LHCN-M2 (cell line): Measurements from ENCODE around the gene DPH2. TPM values are rescaled to one million over a fixed set of nuclear protein-coding genes. Genes with fewer than 3 reads are reported as not detected.

ENCODE experiments used
- DNase-seq: peaks from one replicate; pipeline ENCODE4 v3.0.0-alpha.2; 2012; ENCODE audit warnings: low read depth
- total RNA-seq: library from RNA; depleted of rRNA; stranded (reverse); fragments of >200 nt; gene quantifications from 2 replicates; pipeline ENCODE4 v1.2.3, GENCODE V29; 2014

Gene DPH2
- total RNA-seq, 1 experiment from 2014 or later, result 36.2 TPM

- no peak for DNase-seq
Measured at GRCh38 chr1:43982241-43982640, 12.4 kb downstream of the DPH2 start.

DNA sequence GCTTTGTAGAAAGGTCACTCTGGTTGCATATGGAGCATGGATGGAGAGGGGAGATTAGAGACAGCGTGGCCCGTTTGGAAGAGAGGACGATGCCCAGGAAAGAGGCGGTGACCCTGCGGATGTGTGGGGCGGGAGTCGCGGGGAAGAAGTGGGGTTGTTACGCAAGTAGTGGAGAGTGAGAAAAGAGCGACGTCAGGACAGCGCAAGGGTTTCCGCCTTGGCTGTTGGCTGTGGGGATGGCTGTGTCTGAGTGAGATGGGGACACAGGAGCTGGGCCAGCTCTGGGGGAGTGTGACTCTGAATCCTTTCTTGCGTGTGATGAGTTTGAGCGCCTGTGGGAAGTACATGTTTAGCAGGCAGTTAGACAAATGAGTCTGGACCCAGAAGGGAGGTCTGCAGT, 13.0 kb downstream of the DPH2 start:
- no peak for DNase-seq

- no peak for DNase-seq
Measured at GRCh38 chr1:43983253-43983899, 13.6 kb downstream of the DPH2 start.

DNA sequence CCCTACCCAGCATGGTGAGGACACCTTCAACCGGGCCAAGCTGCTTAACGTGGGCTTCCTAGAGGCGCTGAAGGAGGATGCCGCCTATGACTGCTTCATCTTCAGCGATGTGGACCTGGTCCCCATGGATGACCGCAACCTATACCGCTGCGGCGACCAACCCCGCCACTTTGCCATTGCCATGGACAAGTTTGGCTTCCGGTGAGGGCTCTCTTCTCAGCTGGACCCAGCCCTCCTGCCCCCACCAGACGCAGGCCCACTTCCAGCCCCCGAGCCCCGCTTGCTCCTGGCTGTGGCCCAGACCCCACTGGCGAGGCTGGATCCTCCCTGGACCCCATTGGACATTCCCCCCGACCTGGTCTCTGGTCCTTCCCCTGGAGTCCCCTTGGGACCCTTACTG, 15.0 kb downstream of the DPH2 start:
- DNase-seq, result no peak

DNA sequence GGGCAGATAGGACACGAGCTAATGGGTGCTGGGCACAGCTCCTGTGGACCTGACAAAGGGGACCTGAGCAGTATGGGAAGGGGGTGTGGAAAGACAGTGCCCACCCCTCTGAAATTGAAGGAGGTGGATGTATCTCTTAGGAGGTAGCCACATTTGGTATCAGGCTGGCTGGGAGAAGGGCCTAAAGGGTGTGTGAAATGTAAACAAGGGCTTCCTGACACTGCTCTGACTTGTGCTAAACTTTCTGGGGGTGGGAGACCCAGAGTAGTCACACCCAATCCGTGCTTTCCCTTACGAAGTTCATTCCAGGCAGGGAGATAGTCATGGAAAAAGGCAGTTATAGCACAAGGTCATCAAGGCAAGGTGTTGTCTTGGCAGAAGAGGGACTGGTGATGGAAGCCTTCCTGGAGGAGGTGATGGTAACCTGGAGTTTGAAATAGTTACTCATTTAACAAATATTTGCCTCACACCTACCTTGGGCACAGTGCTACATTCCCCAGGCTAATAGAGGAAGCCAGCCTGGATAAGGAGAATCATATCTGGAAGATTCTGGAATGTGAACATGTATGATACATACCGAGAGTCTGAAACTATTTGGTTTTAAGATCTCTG, 16.3 kb downstream of the DPH2 start:
- no peak for DNase-seq

GRCh38 chr1:43986712-43987111, 16.9 kb downstream of the DPH2 start:
- no peak for DNase-seq

- no peak for DNase-seq
Measured at GRCh38 chr1:43987159-43987902, 17.5 kb downstream of the DPH2 start.

GRCh38 chr1:43990271-43991199, 20.7 kb downstream of the DPH2 start:
- DNase-seq, result no peak

- DNase-seq, result no peak
Measured at GRCh38 chr1:43991200-43991475, 21.3 kb downstream of the DPH2 start.

GRCh38 chr1:43991476-43992231, 21.8 kb downstream of the DPH2 start, which contains the start of gene CCDC24:
TSS of gene CCDC24 (plus strand) at chr1:43991599. CDS start at chr1:43991879, 280 bp downstream.
- peak; percentile 85 for DNase-seq

GRCh38 chr1:43992232-43992995, 22.6 kb downstream of the DPH2 start:
- no peak for DNase-seq

DNA sequence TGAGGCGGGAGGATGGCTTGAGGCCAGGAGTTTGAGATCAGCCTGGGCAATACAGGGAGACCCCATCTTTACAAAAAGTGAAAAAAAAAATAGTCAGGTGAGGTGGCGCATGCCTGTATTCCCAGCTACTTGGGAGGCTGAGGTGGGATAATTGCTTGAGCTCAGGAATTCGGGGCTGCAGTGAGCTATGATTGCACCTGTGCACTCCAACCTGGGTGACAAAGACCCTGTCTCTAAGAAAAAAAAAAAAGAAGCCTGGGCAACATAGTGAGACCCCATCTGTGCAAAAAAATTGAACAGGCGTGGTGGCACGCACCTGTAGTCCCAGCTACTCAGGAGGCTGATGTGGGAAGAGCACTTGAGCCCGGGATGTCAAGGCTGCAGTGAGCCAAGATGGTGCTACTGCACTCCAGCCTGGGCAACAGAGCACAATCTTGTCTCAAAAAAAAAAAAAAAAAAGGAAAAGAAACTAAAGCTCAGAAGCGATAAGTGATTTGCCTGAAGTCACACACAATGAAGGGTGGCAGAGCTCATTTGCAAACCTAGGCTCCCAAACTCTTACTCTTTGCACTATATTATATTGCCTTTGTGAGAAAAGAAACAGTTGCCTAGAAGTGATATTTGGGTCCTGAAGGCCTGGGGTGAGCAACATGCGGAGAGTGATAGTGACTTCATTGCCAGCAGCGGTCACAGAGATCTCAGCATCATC, 23.6 kb downstream of the DPH2 start:
- DNase-seq, result no peak

- DNase-seq, result no peak
Measured at GRCh38 chr1:43994071-43994470, 24.3 kb downstream of the DPH2 start.

- no peak for DNase-seq
Measured at GRCh38 chr1:43994794-43995790, 25.3 kb downstream of the DPH2 start.

GRCh38 chr1:43995984-43996732, 26.3 kb downstream of the DPH2 start:
- DNase-seq, result no peak

DNA sequence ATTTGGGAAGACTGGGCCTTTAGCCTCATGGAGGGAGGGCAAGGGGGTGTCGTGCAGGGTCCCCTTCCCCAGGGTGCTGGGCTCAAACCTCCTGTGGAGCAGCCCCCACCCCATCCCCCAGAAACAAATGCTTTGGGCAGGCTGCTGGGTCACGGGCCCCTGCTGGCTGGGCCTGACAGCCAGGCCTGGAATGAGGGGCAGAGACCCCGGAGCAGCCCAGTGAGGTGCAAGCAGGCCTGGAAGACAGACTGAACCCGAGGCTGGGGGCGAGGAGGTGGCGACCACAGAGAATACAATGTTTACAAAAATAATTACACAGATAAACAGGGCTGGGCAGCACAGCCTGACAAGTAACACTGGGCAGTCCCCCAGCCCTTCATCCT, 26.9 kb downstream of the DPH2 start:
- DNase-seq, result no peak

DNA sequence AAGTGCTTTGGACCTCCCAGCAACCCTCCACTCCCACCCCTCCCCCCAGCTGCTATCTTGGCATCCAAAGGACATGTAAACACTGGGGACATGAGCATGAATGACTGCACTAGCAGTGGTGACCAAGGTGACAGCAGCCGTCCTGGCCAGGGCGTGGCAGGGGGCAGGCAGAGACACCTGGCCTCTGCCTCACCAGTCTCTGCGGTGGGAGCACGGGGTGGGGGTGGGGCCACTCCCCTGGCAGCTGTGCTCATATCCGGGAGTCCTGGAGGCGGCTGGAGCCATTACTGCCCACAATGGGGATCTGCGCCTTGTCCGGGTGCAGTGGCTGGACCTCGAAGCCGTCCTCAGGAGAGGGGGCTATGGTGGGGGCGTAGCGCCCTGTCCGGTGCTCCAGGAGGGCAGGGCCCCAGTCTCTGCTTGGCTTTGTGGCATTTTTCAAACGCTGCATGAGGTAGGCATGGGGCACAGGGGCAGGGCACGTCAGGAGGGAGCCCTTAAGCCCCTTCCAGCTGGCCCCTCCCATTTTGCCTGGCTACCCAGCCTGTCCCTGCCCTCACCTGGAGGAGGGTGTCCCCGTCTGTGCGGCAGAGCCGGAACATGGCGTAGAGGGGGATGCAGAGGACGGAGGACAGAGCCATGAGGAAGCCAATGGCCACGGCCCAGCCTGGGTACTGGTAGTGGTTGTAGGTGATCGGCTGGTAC, 27.6 kb downstream of the DPH2 start:
- DNase-seq, result no peak
